Common myeloid progenitor, CD34-positive (primary cell): ENCODE results near the gene FPGS.

ENCODE experiments used
- CTCF ChIA-PET: fragments of 350-600 bp; sonication (Branson Sonifier 250); formaldehyde crosslinking; loops from one replicate; lab custom pipeline; 2021; ENCODE audit warnings: antibody characterized with exemption; lab: Charles Lee
- POLR2A ChIA-PET: fragments of 350-600 bp; sonication (Branson Sonifier 250); formaldehyde crosslinking; loops from one replicate; lab custom pipeline; 2021; ENCODE audit warnings: antibody characterized with exemption; lab: Charles Lee
- DNase-seq, 3 donors: peaks; one replicate each; pipeline versions ENCODE4 v3.0.0 to v3.0.0-alpha.2; 2013
- H3K27ac ChIP-seq, 2 experiments: 1 replicate in 1 of 2; 2 replicates in 1 of 2; pipeline ENCODE4 v1.7.0; 2013; ENCODE audit warnings: inconsistent platforms in 2 of 2, low read length in 2 of 2, mild to moderate bottlenecking in 2 of 2, low read depth in 1 of 2, moderate library complexity in 1 of 2; ENCODE audit not compliant: severe bottlenecking in 2 of 2, insufficient read depth in 1 of 2, poor library complexity in 1 of 2
- H3K27me3 ChIP-seq, 5 experiments: replicated peaks in 2 of 5; 1 replicate in 3 of 5; 2 replicates in 2 of 5; pipeline versions ENCODE4 v1.6.1 to v1.7.0; 2013; ENCODE audit warnings: low read length in 4 of 5, mild to moderate bottlenecking in 2 of 5, moderate library complexity in 2 of 5, inconsistent platforms in 1 of 5; ENCODE audit not compliant: insufficient read depth in 5 of 5, control insufficient read depth in 4 of 5
- H3K36me3 ChIP-seq, 4 experiments: 1 replicate in 2 of 4; 2 replicates in 2 of 4; pipeline versions ENCODE4 v1.6.1 to v1.7.0; 2013; ENCODE audit warnings: low read length in 3 of 4, control low read depth in 1 of 4, mild to moderate bottlenecking in 1 of 4; ENCODE audit not compliant: control insufficient read depth in 4 of 4, insufficient read depth in 4 of 4
- H3K4me1 ChIP-seq, 4 experiments: 1 replicate in 3 of 4; 2 replicates in 1 of 4; pipeline versions ENCODE4 v1.6.1 to v1.7.1; 2013; ENCODE audit warnings: low read length in 3 of 4, mild to moderate bottlenecking in 3 of 4, control low read depth in 1 of 4, inconsistent platforms in 1 of 4, moderate library complexity in 1 of 4; ENCODE audit not compliant: control insufficient read depth in 4 of 4, insufficient read depth in 4 of 4; ENCODE audit errors: control extremely low read depth in 1 of 4
- H3K4me3 ChIP-seq, 7 experiments: 1 replicate in 4 of 7; 2 replicates in 3 of 7; pipeline versions ENCODE4 v1.5.1 to v1.7.0; 2013; ENCODE audit warnings: mild to moderate bottlenecking in 7 of 7, low read length in 6 of 7, moderate library complexity in 6 of 7, inconsistent platforms in 2 of 7, low read depth in 2 of 7, control low read depth in 1 of 7; ENCODE audit not compliant: insufficient read depth in 4 of 7, control insufficient read depth in 1 of 7; ENCODE audit errors: extremely low read depth in 1 of 7
- H3K9me3 ChIP-seq, 5 experiments: 1 replicate in 4 of 5; 2 replicates in 1 of 5; pipeline versions ENCODE4 v1.6.1 to v1.7.1; 2013; ENCODE audit warnings: low read length in 4 of 5, mild to moderate bottlenecking in 2 of 5, inconsistent platforms in 1 of 5, low read depth in 1 of 5, moderate library complexity in 1 of 5; ENCODE audit not compliant: control insufficient read depth in 4 of 5, insufficient read depth in 2 of 5; ENCODE audit errors: control extremely low read depth in 1 of 5
- WGBS: methylation state at CpG from one replicate; pipeline ENCODE4 v1.1.5; 2013; ENCODE audit not compliant: insufficient coverage; 5-methylcytosine and 5-hydroxymethylcytosine counted together

FPGS gene

DNA sequence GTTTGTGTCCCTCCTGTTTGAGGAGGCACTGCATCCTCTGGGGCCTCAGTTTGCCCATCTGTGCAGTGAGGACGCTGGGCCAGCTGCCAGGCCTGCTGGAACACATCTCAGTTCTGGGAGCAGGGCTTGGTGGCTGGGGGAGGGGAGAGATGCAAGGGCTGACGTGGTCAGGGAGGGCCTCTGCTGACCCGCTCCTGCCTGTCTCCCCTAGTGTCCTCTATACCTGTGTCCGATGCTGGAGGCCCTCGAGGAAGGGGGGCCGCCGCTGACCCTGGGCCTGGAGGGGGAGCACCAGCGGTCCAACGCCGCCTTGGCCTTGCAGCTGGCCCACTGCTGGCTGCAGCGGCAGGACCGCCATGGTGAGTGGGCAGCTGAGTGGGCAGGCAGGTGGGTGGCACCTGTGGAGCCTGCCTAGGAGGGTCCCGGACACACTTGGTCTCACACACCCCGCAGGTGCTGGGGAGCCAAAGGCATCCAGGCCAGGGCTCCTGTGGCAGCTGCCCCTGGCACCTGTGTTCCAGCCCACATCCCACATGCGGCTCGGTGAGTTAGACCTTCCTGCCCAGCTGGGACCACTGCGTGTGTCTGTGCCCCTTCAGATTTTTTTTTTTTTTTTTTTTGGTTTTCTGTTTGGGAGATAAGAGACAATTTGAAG is 5.8 kb downstream of the FPGS start:
- H3K27ac ChIP-seq = no peak overlapping the region
- peaks cover 2 to 18% (median 14%) of the 10 kb centered on the region in 4 experiments for H3K4me1 ChIP-seq
- ChIA-PET CTCF (interaction anchor here (0.6 to 2.3 kb wide), 7 partner anchors 16 to 112 kb away, joined by 3 to 5 read pairs (median 4); no protein-coding TSS in a partner anchor), POLR2A (interaction anchor here (0.6 kb wide), 2 partner anchors 16 to 114 kb away, joined by 3 read pairs; no protein-coding TSS in a partner anchor)
- H3K4me3 ChIP-seq = no peak overlapping the region
- peaks cover 10 to 74% (median 55%) of the 10 kb centered on the region in 4 experiments for H3K36me3 ChIP-seq
- no peaks in the 10 kb centered on the region for H3K9me3 ChIP-seq
- no peaks in the 10 kb centered on the region for H3K27me3 ChIP-seq
- no peak for DNase-seq
- WGBS = 97% methylated on average over 13 of the region's 17 CpGs

DNA sequence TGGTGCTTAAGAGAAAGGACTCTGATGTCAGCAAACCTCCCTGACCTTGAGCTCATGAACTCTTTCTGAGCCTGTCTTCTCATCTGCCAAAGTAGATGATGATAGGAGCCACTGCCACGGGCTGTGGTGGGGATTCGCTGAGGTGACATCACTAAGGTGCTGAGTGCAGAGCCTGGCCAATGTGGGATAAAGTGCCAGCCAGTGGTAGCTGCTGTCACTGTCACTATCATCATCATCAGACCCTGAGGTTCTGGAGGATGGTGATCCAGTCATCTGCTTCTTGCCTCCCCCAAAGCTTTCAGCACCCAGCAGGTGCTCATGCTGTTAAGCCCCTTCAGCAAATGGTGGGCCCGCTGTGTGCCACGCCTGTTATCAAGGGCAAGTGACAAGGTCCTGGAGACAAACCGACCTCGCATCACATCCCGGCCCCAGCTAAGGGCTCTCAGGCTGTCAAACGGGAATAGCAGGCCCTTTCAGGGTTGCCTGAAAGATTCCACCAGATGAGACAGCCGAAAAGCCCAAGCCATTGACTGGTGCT is 6.4 kb downstream of the FPGS start:
- ChIA-PET CTCF (interaction anchor here (1.0 to 2.3 kb wide), 7 partner anchors 16 to 112 kb away, joined by 3 to 5 read pairs (median 4); no protein-coding TSS in a partner anchor), POLR2A (interaction anchor here (0.6 kb wide), 2 partner anchors 16 to 113 kb away, joined by 3 read pairs; no protein-coding TSS in a partner anchor)
- peaks cover 10 to 80% (median 61%) of the 10 kb centered on the region in 4 experiments for H3K36me3 ChIP-seq
- 97% methylated on average over 9 of the region's 9 CpGs for WGBS
- peaks cover 0 to 12% (median 8%) of the 10 kb centered on the region in 4 experiments for H3K4me1 ChIP-seq
- H3K27ac ChIP-seq = no peak overlapping the region
- H3K9me3 ChIP-seq = no peaks in the 10 kb centered on the region
- DNase-seq = no peak
- H3K27me3 ChIP-seq = no peaks in the 10 kb centered on the region
- H3K4me3 ChIP-seq = no peak overlapping the region

DNA sequence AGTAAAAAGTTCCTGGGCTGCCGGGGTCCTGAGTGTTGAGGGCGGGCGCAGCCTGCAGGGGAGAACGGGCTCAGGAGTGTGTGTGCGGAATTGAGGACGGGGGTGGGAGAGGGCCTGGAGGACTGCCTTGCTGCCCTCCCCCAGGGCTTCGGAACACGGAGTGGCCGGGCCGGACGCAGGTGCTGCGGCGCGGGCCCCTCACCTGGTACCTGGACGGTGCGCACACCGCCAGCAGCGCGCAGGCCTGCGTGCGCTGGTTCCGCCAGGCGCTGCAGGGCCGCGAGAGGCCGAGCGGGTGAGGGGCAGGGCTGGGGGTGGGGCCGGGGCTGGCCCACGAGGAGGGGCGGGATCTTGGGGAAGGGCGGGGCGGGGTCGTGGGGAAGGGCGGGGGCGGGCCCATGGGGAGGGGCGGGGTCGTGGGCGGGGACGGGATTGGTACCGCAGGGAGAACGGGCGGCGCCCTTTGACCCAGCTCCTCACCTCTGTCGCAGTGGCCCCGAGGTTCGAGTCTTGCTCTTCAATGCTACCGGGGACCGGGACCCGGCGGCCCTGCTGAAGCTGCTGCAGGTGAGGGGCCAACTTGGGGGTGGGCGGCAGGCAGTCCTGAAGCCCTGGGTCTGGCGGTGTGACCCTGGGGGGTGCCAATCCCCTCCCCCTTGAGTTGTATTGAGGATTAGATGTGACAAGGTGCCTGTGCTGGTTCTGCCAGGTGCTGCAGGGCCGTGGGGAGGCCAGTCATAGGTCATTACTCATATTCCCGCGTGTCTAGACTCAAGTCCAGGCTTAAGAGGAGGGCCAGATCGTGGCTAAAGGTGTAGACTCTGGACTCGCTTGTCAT is 7.1 kb downstream of the FPGS start:
- Histone ChIP-seq H3K4me1 (peaks cover 0 to 5% (median 2%) of the 10 kb centered on the region in 4 experiments), H3K9me3 (no peaks in the 10 kb centered on the region), H3K36me3 (peaks cover 10 to 81% (median 60%) of the 10 kb centered on the region in 4 experiments), H3K27me3 (no peaks in the 10 kb centered on the region), H3K27ac (no peak overlapping the region), H3K4me3 (no peak overlapping the region)
- WGBS = 89% methylated on average over 34 of the region's 57 CpGs
- CTCF ChIA-PET = interaction anchor here (1.0 to 2.3 kb wide), 7 partner anchors 15 to 111 kb away, joined by 3 to 5 read pairs (median 4); no protein-coding TSS in a partner anchor
- no peak for DNase-seq
- POLR2A ChIA-PET = interaction anchor here (0.6 kb wide), 1 partner anchor 17 kb away, joined by 3 read pairs; no protein-coding TSS in a partner anchor

DNA sequence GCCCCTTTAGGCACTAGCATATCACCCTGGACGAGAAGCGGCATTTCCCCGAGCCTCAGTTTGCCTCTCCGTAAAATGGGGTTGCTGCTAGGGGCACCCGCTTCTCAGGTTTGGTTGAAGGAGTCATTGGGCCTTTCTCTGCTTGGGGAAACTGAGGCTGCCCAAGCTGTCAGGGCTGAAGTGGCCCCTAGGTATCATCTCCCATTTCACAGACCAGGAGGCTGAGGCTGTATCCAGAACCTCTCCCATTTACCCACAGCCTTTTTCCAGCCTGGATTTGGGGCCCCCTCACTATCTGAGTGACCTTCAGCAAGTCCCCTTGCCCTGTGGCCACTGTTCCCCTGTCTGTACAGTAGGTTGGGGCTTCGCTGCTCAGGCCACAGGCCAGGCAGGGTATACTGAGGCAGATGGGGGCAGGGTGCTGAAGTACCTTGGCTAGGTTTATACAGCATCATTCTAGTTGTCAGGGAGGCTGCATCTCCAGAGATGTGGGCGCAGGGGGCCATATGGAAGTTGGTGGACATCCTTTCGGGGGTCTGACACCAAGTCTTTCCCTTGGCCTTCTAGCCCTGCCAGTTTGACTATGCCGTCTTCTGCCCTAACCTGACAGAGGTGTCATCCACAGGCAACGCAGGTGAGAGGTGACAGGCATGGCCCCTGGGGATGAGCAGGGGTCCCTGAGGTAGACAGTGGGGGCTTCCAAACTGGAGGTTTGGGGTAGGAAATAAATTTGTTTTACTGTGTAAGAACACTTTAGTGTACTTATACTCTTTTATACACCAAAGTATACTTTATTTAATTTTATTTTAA is 7.9 kb downstream of the FPGS start:
- CTCF ChIA-PET = interaction anchor here (1.1 to 2.3 kb wide), 2 partner anchors 16 to 17 kb away, joined by 3 to 5 read pairs; no protein-coding TSS in a partner anchor
- WGBS = 98% methylated on average over 7 of the region's 10 CpGs
- Histone ChIP-seq H3K36me3 (peaks cover 10 to 89% (median 66%) of the 10 kb centered on the region in 4 experiments), H3K27me3 (no peaks in the 10 kb centered on the region), H3K9me3 (no peaks in the 10 kb centered on the region), H3K4me3 (no peak overlapping the region), H3K4me1 (peaks cover 0 to 3% (median 0%) of the 10 kb centered on the region in 4 experiments), H3K27ac (no peak overlapping the region)
- no peak for DNase-seq
- POLR2A ChIA-PET = no interaction called here

DNA sequence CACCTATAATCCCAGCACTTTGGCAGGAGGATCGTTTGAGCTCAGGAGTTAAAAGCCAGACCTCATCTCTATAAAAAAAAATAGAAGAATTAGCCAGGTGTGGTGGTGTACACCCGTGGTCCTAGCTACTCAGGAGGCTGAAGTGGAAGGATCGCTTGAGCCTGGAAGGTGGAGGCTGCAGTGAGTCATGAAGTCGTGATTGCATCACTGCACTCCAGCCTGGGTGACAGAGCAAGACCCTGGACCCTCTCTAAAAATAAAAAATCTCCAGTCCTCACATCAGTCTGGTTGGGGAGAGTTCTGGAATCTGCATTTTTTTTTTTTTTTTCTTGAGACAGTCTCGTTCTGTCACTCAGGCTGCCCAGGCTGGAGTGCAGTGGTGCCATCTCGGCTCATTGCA is 9.3 kb downstream of the FPGS start:
- H3K36me3 ChIP-seq = peaks cover 6 to 91% (median 67%) of the 10 kb centered on the region in 4 experiments
- WGBS = 100% methylated on average over 3 of the region's 6 CpGs
- CTCF ChIA-PET = interaction anchor here (0.6 to 1.4 kb wide), 4 partner anchors 25 to 217 kb away, joined by 3 to 4 read pairs (median 4); no protein-coding TSS in a partner anchor
- H3K9me3 ChIP-seq = no peaks in the 10 kb centered on the region
- H3K4me1 ChIP-seq = peaks cover 0 to 3% (median 0%) of the 10 kb centered on the region in 4 experiments
- no peak overlapping the region for H3K27ac ChIP-seq
- POLR2A ChIA-PET = interaction anchor here (0.6 kb wide), 1 partner anchor 290 kb away, joined by 3 read pairs; no protein-coding TSS in a partner anchor
- no peak for DNase-seq
- H3K27me3 ChIP-seq = no peaks in the 10 kb centered on the region
- no peak overlapping the region for H3K4me3 ChIP-seq
